ENCODE data around the gene UGT1A9.

- TF ChIP-seq POLR2A (IDR thresholded peaks at IDR 0.05) (no peak), CTCF (IDR thresholded peaks at IDR 0.05) (no peak)
Observed at GRCh38 chr2:233768076-233768475, 96.4 kb downstream of the UGT1A9 start.
